ENCODE results near the gene LRRC8E. TPM values are rescaled to one million over a fixed set of nuclear protein-coding genes. Genes with fewer than 3 reads are reported as not detected.

LRRC8E gene
- total and polyA plus RNA-seq, 2 of the 8 experiments (the other 6 are each of a cell fraction or from before 2014, with no cell fraction given): 2.7 to 2.9 TPM

DNA sequence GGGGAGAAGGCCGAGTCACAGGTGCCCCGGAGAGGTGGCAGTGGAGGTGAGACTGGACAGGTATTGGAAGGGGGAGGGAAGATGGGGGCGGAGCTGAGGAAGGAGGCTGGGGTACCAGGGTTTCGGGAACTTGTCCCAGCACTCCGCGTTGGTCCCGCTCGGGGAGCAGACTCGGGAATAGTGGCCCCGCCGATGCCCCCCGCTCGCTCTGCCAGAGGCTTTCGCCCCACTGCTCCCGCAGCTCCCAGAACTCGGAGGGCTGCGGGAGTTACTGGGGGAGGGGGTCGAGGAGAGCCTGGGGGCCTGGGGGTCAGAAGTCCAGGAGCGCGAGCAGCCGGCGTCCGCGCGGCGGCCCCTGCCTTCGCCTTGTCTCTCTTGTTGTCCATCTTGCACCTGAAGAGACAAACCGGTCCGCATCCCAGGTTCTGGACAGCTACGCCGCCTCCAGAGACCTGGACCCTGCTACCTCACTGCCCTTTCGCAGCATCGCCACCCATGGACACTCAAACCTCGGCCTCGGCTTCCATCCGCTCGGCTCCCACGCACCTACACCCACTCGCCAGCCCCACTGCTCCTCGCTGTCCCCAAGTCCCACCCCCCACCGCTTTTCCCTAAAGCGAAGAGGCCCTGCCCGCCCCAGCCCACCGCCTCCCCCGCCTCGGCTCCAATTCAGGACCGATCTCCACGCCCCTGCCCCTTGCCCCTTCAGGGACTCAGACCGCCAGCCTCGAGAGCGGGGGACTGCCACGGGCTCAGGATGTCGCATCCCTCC, 14.8 kb upstream of the LRRC8E start:
- no peaks in the 10 kb centered on the region for H3K36me3 ChIP-seq (ENCODE audit: control insufficient read depth in 2 of 4, insufficient read depth in 4 of 4, low read length in 3 of 4)
- no peak overlapping the region; the same call in 1 of the 2 replicates for H2BK12ac ChIP-seq (ENCODE audit: low read depth, low read length)
- no peak overlapping the region for H3K27ac ChIP-seq (ENCODE audit: low read depth, low read length)
- H4K8ac ChIP-seq (ENCODE audit: extremely low read depth, insufficient read depth, low read length): peak overlapping the region; percentile 81
- H3K23ac ChIP-seq (ENCODE audit: insufficient read length): no peak overlapping the region
- peak overlapping the region; percentile 93 for H3K18ac ChIP-seq (ENCODE audit: extremely low read depth, low read length)
- peak overlapping the region; percentile 67 to 98 (median 70) for H3K4me3 ChIP-seq (ENCODE audit: extremely low read depth in 1 of 4, insufficient read depth in 2 of 4, low read depth in 3 of 4, low read length in 4 of 4)
- H4K91ac ChIP-seq (replicated peaks; ENCODE audit: insufficient read length, low read length): no peak overlapping the region
- H3K9ac ChIP-seq (replicated peaks in 1 of 4; ENCODE audit: extremely low read depth in 1 of 4, low read depth in 3 of 4, low read length in 3 of 4): peak overlapping the region; percentile 54 to 67 (median 58)
- H4K20me1 ChIP-seq (replicated peaks in 1 of 2; ENCODE audit: control insufficient read depth in 1 of 2, insufficient read depth in 2 of 2, low read length in 2 of 2): peaks cover 4% of the 10 kb centered on the region in 2 experiments
- H3K23me2 ChIP-seq (ENCODE audit: low read depth, low read length): peaks cover 15% of the 10 kb centered on the region
- peak in 1 of 2 experiments; percentile 61 for DNase-seq (ENCODE audit: low read depth in 1 of 2, low spot score in 2 of 2)
- H2AFZ ChIP-seq (ENCODE audit: low read length): no peak overlapping the region
- TF ChIP-seq TCF12 (IDR thresholded peaks at IDR 0.05; ENCODE audit: low read depth, low read length): no peak
- peak; percentile 54 for TF ChIP-seq KDM4A (IDR thresholded peaks at IDR 0.05; ENCODE audit: low read depth, low read length, severe bottlenecking)
- TF ChIP-seq SUZ12 (IDR thresholded peaks at IDR 0.05; ENCODE audit: low read length): 0 out of 2 replicates have a peak, but pooled peaks have one; percentile 26
- no peak for TF ChIP-seq BRCA1 (IDR thresholded peaks at IDR 0.05; ENCODE audit: low read depth, low read length)
- CTCF ChIA-PET (ENCODE audit: partially characterized antibody): interaction anchor here (0.9 to 1.4 kb wide), 5 partner anchors 12 to 44 kb away, joined by 3 to 6 read pairs (median 4); no protein-coding TSS in a partner anchor
- H3K79me1 ChIP-seq (ENCODE audit: low read depth, low read length): no peaks in the 10 kb centered on the region; the same call in 1 of the 2 replicates
- H2BK5ac ChIP-seq (ENCODE audit: low read depth, low read length): no peak overlapping the region; the same call in 1 of the 2 replicates
- H2AK5ac ChIP-seq (ENCODE audit: low read depth, low read length): peak overlapping the region; percentile 93; the same call in 1 of the 2 replicates
- H2BK120ac ChIP-seq (replicated peaks; ENCODE audit: low read depth, low read length): no peak overlapping the region
- H3K4me2 ChIP-seq (ENCODE audit: insufficient read depth in 1 of 2, low read depth in 2 of 2, low read length in 2 of 2): peak overlapping the region; percentile 89 to 100
- no peak overlapping the region for H2BK20ac ChIP-seq (ENCODE audit: low read length)
- H3K4me1 ChIP-seq (replicated peaks in 1 of 4; ENCODE audit: control insufficient read depth in 3 of 4, insufficient read depth in 4 of 4, low read length in 3 of 4): peaks cover 0 to 18% (median 13%) of the 10 kb centered on the region in 4 experiments; a peak in 5 of 7 replicates
- H3K79me2 ChIP-seq (ENCODE audit: control insufficient read depth in 1 of 2, insufficient read depth in 2 of 2, low read length in 2 of 2): no peaks in the 10 kb centered on the region
- H3K4ac ChIP-seq (replicated peaks; ENCODE audit: insufficient read length, low read depth, low read length): peak overlapping the region; percentile 32
- WGBS, 2 experiments (ENCODE audit: extremely low coverage in 1 of 2, insufficient coverage in 1 of 2, insufficient read length in 1 of 2, insufficient replicate concordance in 2 of 2, low coverage in 1 of 2, low lambda C conversion rate in 2 of 2, missing lambda C conversion rate in 1 of 2): 40% methylated on average over 16 of the region's 53 CpGs; no CpG with 5 or more reads in 1 of the 2 experiments
- POLR2A ChIA-PET (ENCODE audit: partially characterized antibody): interaction anchor here (0.6 to 3.4 kb wide), 8 partner anchors 9 to 235 kb away, joined by 3 to 20 read pairs (median 4); no protein-coding TSS in a partner anchor
- H3K14ac ChIP-seq (ENCODE audit: insufficient read length): no peak overlapping the region
- no peak for FAIRE-seq
- no peak overlapping the region for H2BK15ac ChIP-seq (ENCODE audit: low read length)
- H3K27me3 ChIP-seq (replicated peaks in 1 of 4; ENCODE audit: control insufficient read depth in 3 of 4, extremely low read depth in 1 of 4, insufficient read depth in 3 of 4, low read length in 3 of 4): peaks cover 0 to 7% (median 5%) of the 10 kb centered on the region in 4 experiments; a peak in 3 of 7 replicates
- no peak overlapping the region for H4K5ac ChIP-seq (ENCODE audit: insufficient read length, low read depth, low read length)
- H3K56ac ChIP-seq (replicated peaks; ENCODE audit: insufficient read length, low read depth, low read length): no peak overlapping the region
- no peaks in the 10 kb centered on the region for H3K9me3 ChIP-seq (ENCODE audit: insufficient read depth in 2 of 2, low read depth in 1 of 2, low read length in 1 of 2)

Data from H1 (cell line).